ENCODE results near the gene CAND2. TPM values are rescaled to one million over a fixed set of nuclear protein-coding genes. Genes with fewer than 3 reads are reported as not detected.

CAND2 gene
- polyA plus RNA-seq, 1 of the 3 experiments (the other 2 are of a cell fraction) = 1.5 TPM

DNA sequence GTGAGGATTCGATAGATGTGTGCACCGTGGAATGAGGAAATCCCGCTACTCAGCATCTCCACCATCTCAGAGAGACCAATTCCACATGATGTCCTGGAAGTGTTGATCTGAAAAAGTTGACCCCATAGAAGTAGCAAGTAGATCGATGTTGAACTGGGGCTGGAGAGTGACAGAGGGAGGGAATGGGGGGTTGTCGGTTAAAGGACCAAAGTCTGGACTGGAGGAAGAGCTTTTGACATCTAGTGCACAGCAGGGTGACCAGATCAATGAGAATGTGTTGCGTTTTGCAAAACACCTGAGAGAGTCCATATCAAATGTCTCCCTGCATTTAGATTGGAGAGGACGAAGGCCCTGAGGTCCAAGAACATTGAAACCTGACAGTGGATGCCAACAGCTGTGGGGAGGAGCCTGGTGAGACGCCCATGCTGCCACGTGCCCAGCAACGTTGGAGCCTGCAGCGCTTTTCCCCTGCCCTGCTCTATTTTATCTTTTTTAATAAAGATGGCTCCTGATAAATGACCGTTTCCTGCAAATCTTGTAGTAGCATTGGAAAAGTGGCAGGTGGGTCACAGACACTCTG lies 75.0 kb downstream of the CAND2 start:
- H3K27me3 ChIP-seq (ENCODE audit: insufficient read depth) = no peaks in the 10 kb centered on the region
- H2AFZ ChIP-seq (ENCODE audit: low read depth) = no peak overlapping the region
- peaks cover 0 to 15% of the 10 kb centered on the region in 2 experiments; a peak in 1 of 4 replicates for H3K4me1 ChIP-seq (ENCODE audit: control insufficient read depth in 1 of 2, insufficient read depth in 2 of 2, low read depth in 1 of 2, low read length in 1 of 2)
- no peaks in the 10 kb centered on the region for H3K36me3 ChIP-seq (replicated peaks in 1 of 2; ENCODE audit: control insufficient read depth in 1 of 2, insufficient read depth in 2 of 2, low read length in 1 of 2)
- no peak overlapping the region for H3K9ac ChIP-seq
- H3K4me3 ChIP-seq (ENCODE audit: low read depth in 2 of 2, low read length in 1 of 2) = no peak overlapping the region
- no peak for DNase-seq
- no peak overlapping the region for H3K4me2 ChIP-seq
- no peaks in the 10 kb centered on the region for H3F3A ChIP-seq (replicated peaks; ENCODE audit: insufficient read depth)
- TF ChIP-seq FOSL2 (IDR thresholded peaks at IDR 0.05; ENCODE audit: borderline replicate concordance, low read depth) = no peak
- TF ChIP-seq, protein P1, sequence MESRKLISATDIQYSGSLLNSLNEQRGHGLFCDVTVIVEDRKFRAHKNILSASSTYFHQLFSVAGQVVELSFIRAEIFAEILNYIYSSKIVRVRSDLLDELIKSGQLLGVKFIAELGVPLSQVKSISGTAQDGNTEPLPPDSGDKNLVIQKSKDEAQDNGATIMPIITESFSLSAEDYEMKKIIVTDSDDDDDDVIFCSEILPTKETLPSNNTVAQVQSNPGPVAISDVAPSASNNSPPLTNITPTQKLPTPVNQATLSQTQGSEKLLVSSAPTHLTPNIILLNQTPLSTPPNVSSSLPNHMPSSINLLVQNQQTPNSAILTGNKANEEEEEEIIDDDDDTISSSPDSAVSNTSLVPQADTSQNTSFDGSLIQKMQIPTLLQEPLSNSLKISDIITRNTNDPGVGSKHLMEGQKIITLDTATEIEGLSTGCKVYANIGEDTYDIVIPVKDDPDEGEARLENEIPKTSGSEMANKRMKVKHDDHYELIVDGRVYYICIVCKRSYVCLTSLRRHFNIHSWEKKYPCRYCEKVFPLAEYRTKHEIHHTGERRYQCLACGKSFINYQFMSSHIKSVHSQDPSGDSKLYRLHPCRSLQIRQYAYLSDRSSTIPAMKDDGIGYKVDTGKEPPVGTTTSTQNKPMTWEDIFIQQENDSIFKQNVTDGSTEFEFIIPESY (IDR thresholded peaks at IDR 0.05; ENCODE audit: borderline replicate concordance, low read depth) = no peak
- peak; percentile 15; the same call in 1 of the 2 replicates for TF ChIP-seq GATA2 (CRISPR knock-in tag; IDR thresholded peaks at IDR 0.05)
- no peak for TF ChIP-seq RCOR1 (IDR thresholded peaks at IDR 0.05; ENCODE audit: low read length)
- TF ChIP-seq, protein P2, sequence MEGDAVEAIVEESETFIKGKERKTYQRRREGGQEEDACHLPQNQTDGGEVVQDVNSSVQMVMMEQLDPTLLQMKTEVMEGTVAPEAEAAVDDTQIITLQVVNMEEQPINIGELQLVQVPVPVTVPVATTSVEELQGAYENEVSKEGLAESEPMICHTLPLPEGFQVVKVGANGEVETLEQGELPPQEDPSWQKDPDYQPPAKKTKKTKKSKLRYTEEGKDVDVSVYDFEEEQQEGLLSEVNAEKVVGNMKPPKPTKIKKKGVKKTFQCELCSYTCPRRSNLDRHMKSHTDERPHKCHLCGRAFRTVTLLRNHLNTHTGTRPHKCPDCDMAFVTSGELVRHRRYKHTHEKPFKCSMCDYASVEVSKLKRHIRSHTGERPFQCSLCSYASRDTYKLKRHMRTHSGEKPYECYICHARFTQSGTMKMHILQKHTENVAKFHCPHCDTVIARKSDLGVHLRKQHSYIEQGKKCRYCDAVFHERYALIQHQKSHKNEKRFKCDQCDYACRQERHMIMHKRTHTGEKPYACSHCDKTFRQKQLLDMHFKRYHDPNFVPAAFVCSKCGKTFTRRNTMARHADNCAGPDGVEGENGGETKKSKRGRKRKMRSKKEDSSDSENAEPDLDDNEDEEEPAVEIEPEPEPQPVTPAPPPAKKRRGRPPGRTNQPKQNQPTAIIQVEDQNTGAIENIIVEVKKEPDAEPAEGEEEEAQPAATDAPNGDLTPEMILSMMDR (IDR thresholded peaks at IDR 0.05) = no peak
- TF ChIP-seq, protein P3, sequence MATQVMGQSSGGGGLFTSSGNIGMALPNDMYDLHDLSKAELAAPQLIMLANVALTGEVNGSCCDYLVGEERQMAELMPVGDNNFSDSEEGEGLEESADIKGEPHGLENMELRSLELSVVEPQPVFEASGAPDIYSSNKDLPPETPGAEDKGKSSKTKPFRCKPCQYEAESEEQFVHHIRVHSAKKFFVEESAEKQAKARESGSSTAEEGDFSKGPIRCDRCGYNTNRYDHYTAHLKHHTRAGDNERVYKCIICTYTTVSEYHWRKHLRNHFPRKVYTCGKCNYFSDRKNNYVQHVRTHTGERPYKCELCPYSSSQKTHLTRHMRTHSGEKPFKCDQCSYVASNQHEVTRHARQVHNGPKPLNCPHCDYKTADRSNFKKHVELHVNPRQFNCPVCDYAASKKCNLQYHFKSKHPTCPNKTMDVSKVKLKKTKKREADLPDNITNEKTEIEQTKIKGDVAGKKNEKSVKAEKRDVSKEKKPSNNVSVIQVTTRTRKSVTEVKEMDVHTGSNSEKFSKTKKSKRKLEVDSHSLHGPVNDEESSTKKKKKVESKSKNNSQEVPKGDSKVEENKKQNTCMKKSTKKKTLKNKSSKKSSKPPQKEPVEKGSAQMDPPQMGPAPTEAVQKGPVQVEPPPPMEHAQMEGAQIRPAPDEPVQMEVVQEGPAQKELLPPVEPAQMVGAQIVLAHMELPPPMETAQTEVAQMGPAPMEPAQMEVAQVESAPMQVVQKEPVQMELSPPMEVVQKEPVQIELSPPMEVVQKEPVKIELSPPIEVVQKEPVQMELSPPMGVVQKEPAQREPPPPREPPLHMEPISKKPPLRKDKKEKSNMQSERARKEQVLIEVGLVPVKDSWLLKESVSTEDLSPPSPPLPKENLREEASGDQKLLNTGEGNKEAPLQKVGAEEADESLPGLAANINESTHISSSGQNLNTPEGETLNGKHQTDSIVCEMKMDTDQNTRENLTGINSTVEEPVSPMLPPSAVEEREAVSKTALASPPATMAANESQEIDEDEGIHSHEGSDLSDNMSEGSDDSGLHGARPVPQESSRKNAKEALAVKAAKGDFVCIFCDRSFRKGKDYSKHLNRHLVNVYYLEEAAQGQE (IDR thresholded peaks at IDR 0.05; ENCODE audit: low read depth, low read length) = no peak
- 63% methylated on average over 12 of the region's 12 CpGs for WGBS (ENCODE audit: low lambda C conversion rate)
- no peak overlapping the region for H3K27ac ChIP-seq (ENCODE audit: low read depth in 2 of 2, low read length in 1 of 2)
- no peaks in the 10 kb centered on the region for H3K9me2 ChIP-seq
- CTCF ChIA-PET = interaction anchor here (1.2 to 13.3 kb wide), 2 partner anchors 8 to 20 kb away, joined by 3 to 150 read pairs; no protein-coding TSS in a partner anchor
- no peaks in the 10 kb centered on the region for H3K79me2 ChIP-seq (ENCODE audit: insufficient read depth)
- H3K9me3 ChIP-seq = no peaks in the 10 kb centered on the region
- POLR2A ChIA-PET = no interaction called here
- no peaks in the 10 kb centered on the region for H4K20me1 ChIP-seq (ENCODE audit: insufficient read depth)
